Measurements from ENCODE around the gene SLC25A22.

DNA sequence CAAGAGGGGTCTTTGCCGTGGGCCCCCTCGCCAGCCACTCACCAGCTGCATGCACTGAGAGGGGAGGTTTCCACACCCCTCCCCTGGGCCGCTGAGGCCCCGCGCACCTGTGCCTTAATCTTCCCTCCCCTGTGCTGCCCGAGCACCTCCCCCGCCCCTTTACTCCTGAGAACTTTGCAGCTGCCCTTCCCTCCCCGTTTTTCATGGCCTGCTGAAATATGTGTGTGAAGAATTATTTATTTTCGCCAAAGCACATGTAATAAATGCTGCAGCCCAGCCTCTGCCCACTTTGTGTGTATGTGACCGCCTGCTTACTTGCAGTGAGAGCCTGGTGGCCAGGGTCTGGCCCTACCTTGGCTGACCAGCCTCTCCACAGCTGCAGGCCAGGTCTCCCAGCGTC lies 26.9 kb upstream of the SLC25A22 start:
- TF ChIP-seq POLR2A (IDR thresholded peaks at IDR 0.05) = no peak
- TF ChIP-seq, protein P1, sequence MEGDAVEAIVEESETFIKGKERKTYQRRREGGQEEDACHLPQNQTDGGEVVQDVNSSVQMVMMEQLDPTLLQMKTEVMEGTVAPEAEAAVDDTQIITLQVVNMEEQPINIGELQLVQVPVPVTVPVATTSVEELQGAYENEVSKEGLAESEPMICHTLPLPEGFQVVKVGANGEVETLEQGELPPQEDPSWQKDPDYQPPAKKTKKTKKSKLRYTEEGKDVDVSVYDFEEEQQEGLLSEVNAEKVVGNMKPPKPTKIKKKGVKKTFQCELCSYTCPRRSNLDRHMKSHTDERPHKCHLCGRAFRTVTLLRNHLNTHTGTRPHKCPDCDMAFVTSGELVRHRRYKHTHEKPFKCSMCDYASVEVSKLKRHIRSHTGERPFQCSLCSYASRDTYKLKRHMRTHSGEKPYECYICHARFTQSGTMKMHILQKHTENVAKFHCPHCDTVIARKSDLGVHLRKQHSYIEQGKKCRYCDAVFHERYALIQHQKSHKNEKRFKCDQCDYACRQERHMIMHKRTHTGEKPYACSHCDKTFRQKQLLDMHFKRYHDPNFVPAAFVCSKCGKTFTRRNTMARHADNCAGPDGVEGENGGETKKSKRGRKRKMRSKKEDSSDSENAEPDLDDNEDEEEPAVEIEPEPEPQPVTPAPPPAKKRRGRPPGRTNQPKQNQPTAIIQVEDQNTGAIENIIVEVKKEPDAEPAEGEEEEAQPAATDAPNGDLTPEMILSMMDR (IDR thresholded peaks at IDR 0.05 in 8 of 11, conservative IDR thresholded peaks at IDR 0.05 in 3 of 11) = no peak

Measured in spleen (tissue), 7 donors.